ENCODE measurements around the gene PYGO1.

The PYGO1 gene

GRCh38 chr15:55564347-55565145 lies 23.6 kb downstream of the PYGO1 start:
- peak; percentile 53 for DNase-seq (ENCODE audit: low spot score)

GRCh38 chr15:55562601-55563000 lies 25.5 kb downstream of the PYGO1 start:
- DNase-seq (ENCODE audit: low spot score): no peak

GRCh38 chr15:55555089-55555488 lies 33.1 kb downstream of the PYGO1 start:
- DNase-seq (ENCODE audit: low spot score): no peak

GRCh38 chr15:55552926-55553325 lies 35.2 kb downstream of the PYGO1 start:
- DNase-seq (ENCODE audit: low spot score): peak; percentile 72

- no peak for DNase-seq (ENCODE audit: low spot score)
These were observed 35.7 kb downstream of the PYGO1 start for GRCh38 chr15:55552451-55552850.

- no peak for DNase-seq (ENCODE audit: low spot score)
These were observed 38.8 kb downstream of the PYGO1 start for GRCh38 chr15:55549305-55549704.

GRCh38 chr15:55546718-55547117 lies 41.4 kb downstream of the PYGO1 start:
- DNase-seq (ENCODE audit: low spot score): no peak

- peak; percentile 24 for DNase-seq (ENCODE audit: low spot score)
These were observed 52.7 kb downstream of the PYGO1 start for GRCh38 chr15:55535436-55535835.

- DNase-seq (ENCODE audit: low spot score): no peak
These were observed 55.2 kb downstream of the PYGO1 start for GRCh38 chr15:55532944-55533343.

GRCh38 chr15:55530861-55531313 lies 57.3 kb downstream of the PYGO1 start:
- DNase-seq (ENCODE audit: low spot score): no peak

- DNase-seq (ENCODE audit: low spot score): no peak
These were observed 59.3 kb downstream of the PYGO1 start for GRCh38 chr15:55528812-55529211.

GRCh38 chr15:55527150-55527549 lies 61.0 kb downstream of the PYGO1 start:
- DNase-seq (ENCODE audit: low spot score): peak; percentile 39

GRCh38 chr15:55526559-55527036 lies 61.5 kb downstream of the PYGO1 start:
- DNase-seq (ENCODE audit: low spot score): peak; percentile 79

- no peak for DNase-seq (ENCODE audit: low spot score)
These were observed 65.2 kb downstream of the PYGO1 start for GRCh38 chr15:55522742-55523450.

GRCh38 chr15:55518641-55519040 lies 69.5 kb downstream of the PYGO1 start:
- no peak for DNase-seq (ENCODE audit: low spot score)

- no peak for DNase-seq (ENCODE audit: low spot score)
These were observed 70.1 kb downstream of the PYGO1 start for GRCh38 chr15:55518009-55518408.

GRCh38 chr15:55515991-55516776 lies 72.0 kb downstream of the PYGO1 start:
- DNase-seq (ENCODE audit: low spot score): no peak

GRCh38 chr15:55515491-55515890 lies 72.7 kb downstream of the PYGO1 start:
- no peak for DNase-seq (ENCODE audit: low spot score)

- DNase-seq (ENCODE audit: low spot score): no peak
These were observed 73.7 kb downstream of the PYGO1 start for GRCh38 chr15:55514414-55514850.

GRCh38 chr15:55513621-55514413 lies 74.3 kb downstream of the PYGO1 start:
- peak; percentile 58 for DNase-seq (ENCODE audit: low spot score)

- DNase-seq (ENCODE audit: low spot score): no peak
These were observed 75.0 kb downstream of the PYGO1 start for GRCh38 chr15:55513152-55513551.

GRCh38 chr15:55507567-55507966 lies 80.6 kb downstream of the PYGO1 start:
- DNase-seq (ENCODE audit: low spot score): no peak

All from D341Med (cell line).